Activated T-cell treated with anti-CD3 and anti-CD28 coated beads for 1 hour (primary cell): ENCODE measurements around the gene CDY2B.
"Not testable (repeated sequence)": the region's sequence is repeated elsewhere in the genome, so short reads cannot be mapped to it uniquely, and the experiment has no call there.

ENCODE experiments used
- DNase-seq: peaks from one replicate; pipeline ENCODE4 v3.0.0-alpha.2; 2020; ENCODE audit warnings: low read depth

Gene CDY2B

DNA sequence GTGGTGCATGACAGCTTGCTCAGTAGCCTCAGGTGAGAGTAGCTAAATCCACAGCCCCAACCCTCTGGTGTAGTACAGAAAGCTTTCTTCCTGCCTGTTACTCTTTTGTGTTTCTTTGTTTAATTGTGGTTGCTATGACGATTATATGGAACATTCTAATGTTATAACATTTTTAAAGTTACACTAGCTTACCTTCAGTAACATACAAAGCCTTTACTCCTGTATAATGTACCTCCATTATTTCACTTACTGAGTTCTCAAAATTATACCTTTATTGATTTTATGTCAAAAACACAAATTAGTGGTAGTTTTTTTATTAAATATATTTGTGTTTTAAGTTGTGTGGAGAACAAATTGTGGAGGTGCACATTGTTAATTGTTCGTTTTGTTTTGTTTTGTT is at the start of gene CDY2B:
TSS of gene CDY2B (minus strand) at position 101 of the 400 bp plus-strand sequence. CDS start 328 bp downstream, outside the sequence.
- DNase-seq, result not testable (repeated sequence)

- DNase-seq, result not testable (repeated sequence)
Measured at GRCh38 chrY:17908009-17908408, 28.0 kb upstream of the CDY2B start.

DNA sequence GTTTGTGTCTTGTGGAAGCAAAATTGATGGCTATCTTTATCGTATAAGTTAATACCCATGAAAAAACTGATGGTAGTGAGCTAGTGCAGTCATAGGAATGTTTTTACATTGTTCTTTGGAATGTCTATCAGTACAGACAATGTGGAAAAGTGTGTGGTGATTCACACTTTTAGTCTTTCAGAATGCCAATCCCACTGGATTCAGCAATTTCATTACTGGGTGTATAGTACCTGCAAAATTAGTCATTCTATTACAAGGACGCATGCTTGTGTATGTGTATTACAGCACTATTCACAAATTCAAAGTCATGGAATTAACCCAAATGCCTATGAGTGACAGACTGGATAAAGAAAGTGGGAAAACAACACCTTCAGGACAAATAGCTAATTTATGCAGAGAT is 27.3 kb upstream of the CDY2B start:
- not testable (repeated sequence) for DNase-seq

DNA sequence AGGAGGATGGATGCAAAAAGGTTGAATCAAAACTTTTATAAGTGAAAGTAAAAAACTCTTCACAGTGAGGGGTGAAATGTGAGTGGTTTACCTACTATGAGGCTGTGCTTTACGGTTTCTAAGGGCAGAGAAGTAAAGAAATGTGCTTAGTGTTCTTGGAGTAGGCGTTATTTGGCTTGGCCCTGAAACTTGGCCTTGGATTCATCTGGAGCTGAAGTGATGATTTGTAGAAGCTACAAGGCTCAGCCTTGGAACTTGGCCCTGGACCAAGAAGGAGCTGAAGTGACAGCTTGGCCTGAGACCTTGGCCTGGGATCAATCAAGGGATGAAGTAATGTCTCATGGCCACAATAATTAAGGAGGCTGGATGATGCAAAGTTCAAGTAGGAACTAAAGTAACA is 1.7 kb upstream of the CDY2B start:
- not testable (repeated sequence) for DNase-seq

DNA sequence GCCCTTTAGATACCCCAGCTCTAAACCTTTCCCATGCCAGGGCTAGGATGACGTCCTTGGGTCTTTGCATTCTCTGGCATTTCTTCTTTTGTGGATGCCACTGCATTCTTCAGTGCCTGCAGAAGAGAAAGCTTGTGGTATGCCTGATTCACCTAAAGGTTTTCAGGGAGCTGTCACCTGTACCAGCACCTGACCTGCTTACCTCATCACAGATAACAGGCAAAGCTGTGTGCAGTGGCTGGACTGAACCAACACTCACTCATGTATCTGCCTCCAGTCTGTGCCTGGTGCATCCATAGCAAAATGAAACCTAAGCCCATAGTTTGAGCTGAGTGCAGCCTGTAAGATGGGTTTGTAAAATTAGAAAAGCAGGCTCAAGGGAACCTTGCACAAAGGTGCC is 3.3 kb downstream of the CDY2B start:
- not testable (repeated sequence) for DNase-seq

- DNase-seq, result not testable (repeated sequence)
Measured at GRCh38 chrY:17875401-17875800, 4.6 kb downstream of the CDY2B start.

DNA sequence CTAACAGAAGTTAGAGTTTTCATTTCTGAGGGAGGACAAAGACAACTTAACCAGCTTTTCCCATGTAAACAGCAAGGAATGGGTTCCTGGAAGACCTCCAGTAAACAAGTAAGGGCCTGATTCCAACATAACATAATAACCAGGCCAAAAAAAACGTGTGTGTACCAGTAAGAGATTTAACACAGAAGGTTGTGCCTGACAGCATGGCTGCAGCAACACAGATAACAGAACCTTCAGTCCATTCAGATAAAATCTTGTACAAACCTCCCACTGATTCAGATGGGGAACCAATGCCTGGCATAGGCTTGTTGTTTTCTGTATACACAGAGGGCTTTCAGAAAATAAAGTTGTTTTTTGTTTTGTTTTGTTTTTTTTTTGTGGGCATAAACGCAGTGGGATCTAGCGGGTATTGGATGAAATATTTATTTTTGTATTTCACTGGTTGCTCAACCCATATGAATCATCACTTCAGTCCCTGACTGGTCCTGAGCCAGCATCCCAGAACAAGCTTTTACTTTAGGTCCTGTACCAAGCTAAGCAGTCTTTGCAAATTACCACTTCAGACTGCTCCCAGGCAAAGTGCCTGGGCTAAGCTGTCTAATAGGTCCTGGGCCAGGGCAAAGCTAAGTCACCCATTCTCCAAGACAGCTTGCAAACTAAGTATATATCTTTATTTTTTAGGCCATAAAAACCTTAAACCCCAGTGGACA is 8.7 kb downstream of the CDY2B start:
- not testable (repeated sequence) for DNase-seq

GRCh38 chrY:17870737-17871136 is 9.3 kb downstream of the CDY2B start:
- DNase-seq, result not testable (repeated sequence)

GRCh38 chrY:17867850-17868249 is 12.2 kb downstream of the CDY2B start:
- DNase-seq, result not testable (repeated sequence)

DNA sequence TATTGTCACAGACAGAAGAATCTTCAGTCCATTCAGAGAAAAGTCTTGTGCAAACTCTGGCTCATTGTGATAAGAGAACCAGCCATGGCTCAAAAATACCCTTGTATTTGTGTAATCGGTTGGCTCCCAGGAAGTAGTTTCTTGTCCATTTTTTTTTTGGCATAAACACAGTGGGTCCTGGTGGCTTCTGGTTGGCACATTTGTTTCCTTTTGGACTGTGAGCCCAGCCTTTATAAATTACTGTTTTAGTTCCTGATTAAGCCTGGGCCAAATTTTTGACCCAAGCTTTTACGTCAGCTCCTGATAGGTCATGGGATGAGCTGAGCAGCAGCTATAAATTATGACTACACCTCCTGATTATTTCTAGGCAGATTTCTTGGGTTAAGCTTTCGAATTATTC is 19.4 kb downstream of the CDY2B start:
- DNase-seq, result not testable (repeated sequence)

- not testable (repeated sequence) for DNase-seq
Measured at GRCh38 chrY:17856963-17857848, 22.8 kb downstream of the CDY2B start.

- not testable (repeated sequence) for DNase-seq
Measured at GRCh38 chrY:17856508-17856907, 23.5 kb downstream of the CDY2B start.

DNA sequence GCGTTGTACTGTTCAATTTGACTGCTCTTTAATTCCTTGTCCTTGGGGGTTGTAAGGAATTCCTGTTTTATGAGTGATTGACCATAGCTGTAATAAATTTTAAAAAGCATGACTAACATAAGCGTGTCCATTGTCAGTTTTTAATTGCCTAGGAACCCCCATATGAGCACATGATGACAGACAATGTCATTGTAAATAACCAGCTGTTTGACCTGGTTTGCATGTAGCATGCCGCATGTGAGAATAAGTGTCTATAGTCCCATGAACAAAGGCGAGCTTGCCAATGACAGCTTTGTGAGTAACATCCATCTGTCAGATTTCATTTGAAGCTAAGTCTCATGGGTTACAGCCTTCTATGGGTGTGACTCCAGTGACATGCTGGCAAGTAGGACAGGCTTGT is 30.9 kb downstream of the CDY2B start:
- DNase-seq, result not testable (repeated sequence)

- not testable (repeated sequence) for DNase-seq
Measured at GRCh38 chrY:17832149-17832548, 47.9 kb downstream of the CDY2B start.
